ENCODE results near the gene AQP12B.

AQP12B gene

DNA sequence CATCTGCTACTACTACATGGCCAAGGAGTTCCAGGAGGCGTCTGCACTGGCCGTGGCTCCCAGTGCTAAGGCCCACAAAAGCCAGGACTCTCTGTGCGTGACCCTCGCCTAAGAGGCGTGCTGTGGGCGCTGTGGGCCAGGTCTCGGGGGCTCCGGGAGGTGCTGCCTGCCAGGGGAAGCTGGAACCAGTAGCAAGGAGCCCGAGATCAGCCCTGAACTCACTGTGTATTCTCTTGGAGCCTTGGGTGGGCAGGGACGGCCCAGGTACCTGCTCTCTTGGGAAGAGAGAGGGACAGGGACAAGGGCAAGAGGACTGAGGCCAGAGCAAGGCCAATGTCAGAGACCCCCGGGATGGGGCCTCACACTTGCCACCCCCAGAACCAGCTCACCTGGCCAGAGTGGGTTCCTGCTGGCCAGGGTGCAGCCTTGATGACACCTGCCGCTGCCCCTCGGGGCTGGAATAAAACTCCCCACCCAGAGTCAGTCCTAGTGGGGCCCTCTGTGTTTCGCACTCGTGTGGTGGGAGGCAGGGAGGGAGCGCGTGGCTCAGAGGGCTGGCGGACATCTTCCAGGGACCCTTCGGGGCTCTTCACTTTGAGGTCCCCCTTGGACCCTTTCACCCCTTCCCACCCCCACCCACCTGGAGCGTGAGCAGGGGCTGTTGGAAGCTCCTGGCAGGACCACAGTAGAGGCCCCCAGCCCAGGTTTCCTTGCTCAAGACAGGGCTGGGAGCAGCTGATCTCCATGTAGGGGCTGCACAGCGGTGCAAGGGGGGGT lies 51.7 kb downstream of the AQP12B start:
- DNase-seq, result no peak

DNA sequence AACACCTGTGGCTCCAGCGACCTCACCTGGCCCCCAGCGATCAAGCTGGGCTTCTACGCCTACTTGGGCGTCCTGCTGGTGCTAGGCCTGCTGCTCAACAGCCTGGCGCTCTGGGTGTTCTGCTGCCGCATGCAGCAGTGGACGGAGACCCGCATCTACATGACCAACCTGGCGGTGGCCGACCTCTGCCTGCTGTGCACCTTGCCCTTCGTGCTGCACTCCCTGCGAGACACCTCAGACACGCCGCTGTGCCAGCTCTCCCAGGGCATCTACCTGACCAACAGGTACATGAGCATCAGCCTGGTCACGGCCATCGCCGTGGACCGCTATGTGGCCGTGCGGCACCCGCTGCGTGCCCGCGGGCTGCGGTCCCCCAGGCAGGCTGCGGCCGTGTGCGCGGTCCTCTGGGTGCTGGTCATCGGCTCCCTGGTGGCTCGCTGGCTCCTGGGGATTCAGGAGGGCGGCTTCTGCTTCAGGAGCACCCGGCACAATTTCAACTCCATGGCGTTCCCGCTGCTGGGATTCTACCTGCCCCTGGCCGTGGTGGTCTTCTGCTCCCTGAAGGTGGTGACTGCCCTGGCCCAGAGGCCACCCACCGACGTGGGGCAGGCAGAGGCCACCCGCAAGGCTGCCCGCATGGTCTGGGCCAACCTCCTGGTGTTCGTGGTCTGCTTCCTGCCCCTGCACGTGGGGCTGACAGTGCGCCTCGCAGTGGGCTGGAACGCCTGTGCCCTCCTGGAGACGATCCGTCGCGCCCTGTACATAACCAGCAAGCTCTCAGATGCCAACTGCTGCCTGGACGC lies 52.5 kb downstream of the AQP12B start:
- no peak for DNase-seq

DNA sequence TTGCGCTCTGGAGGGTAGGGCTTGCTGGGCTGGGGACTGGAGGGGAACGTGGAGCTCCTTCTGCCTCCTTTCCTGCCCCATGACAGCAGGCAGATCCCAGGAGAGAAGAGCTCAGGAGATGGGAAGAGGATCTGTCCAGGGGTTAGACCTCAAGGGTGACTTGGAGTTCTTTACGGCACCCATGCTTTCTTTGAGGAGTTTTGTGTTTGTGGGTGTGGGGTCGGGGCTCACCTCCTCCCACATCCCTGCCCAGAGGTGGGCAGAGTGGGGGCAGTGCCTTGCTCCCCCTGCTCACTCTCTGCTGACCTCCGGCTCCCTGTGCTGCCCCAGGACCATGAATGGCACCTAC lies 53.1 kb downstream of the AQP12B start:
- DNase-seq, result no peak

GRCh38 chr2:240628808-240629618 lies 53.7 kb downstream of the AQP12B start:
- no peak for DNase-seq

GRCh38 chr2:240628507-240628807 lies 54.2 kb downstream of the AQP12B start:
- no peak for DNase-seq

- DNase-seq, result no peak
These were observed 54.8 kb downstream of the AQP12B start for GRCh38 chr2:240627736-240628506.

DNA sequence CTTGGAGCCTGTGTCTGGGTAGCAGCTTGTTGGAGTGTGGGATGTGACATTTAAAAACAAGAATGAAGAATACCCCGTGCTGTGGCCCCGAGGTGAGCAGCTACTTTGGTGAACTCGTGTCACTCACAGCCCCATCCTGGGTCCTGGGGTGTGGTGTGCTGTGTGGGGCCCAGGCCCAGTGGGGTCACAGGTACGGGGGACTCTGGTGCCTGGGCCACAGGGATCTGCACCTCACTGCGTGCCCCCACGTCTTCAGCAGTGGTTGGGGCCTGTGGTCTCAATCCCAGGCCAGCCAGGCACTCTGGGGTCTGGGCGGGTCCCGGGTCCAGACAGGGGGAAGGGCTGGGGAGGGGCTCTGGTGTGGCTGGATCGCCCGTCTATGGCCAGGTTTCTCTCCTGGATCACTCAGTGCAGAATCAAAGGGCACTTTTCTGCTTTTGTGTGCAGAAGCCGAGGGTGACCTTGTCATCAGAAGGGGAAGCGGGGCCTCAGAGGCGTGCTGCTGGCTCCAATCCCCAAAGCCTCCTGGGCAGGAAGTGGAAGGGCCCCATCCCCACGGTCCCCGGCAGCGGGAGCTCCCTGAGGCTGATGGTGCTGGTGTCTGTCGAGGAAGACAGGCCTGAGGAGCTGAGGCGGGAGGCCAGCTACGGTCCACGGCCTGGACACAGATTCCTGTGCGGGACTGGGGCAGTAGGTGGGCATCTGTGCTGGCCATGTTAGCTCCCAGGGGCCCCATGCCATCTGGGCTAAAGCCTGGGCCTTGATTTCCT lies 56.0 kb downstream of the AQP12B start:
- peak; percentile 65 for DNase-seq

Measured in inflammatory macrophage treated with lipopolysaccharide for 4 hours (primary cell).